ENCODE results near the gene DTL.

DNA sequence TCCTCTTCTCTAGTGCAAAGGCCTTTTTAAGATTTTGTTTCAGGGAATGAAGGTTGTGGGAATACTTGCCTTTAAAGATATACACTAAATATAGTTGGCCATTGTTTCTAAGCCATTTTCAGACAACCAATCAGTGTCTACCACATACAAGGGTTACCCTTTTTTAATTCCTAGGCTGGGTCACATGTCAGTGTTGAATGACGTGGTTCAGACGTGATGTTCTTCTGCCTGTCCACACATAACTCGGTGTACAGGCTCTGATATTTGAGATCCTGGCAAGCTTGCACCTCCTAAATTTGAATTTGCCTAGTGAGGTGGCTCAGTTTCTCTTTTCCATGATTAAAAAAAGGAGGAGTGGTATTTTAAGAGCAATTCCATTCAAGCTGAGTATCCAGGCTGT, 38.8 kb downstream of the DTL start:
- no peak for TF ChIP-seq EZH2 (IDR thresholded peaks at IDR 0.05; ENCODE audit: insufficient read depth, poor library complexity, severe bottlenecking)
- no peak for TF ChIP-seq EZH2phosphoT487 (IDR thresholded peaks at IDR 0.05; ENCODE audit: insufficient read depth, low read depth)

Data from GM23248 (cell line).